MM.1S (cell line): ENCODE data around the gene LRMDA.

ENCODE experiments used
- EZH2 ChIP-seq: fragments of 300-600 bp; sonication (generic); optimal IDR thresholded peaks from 2 replicates; pipeline ENCODE3; 2017; ENCODE audit warnings: low read depth, mild to moderate bottlenecking, antibody characterized with exemption, low read length, mixed read lengths
- TF ChIP-seq, protein P1 (sequence below): fragments of 300-600 bp; sonication (generic); IDR thresholded peaks from 2 replicates; pipeline ENCODE4 v1.5.1; 2016; ENCODE audit warnings: antibody characterized with exemption, low read length, mixed read lengths

DNA sequence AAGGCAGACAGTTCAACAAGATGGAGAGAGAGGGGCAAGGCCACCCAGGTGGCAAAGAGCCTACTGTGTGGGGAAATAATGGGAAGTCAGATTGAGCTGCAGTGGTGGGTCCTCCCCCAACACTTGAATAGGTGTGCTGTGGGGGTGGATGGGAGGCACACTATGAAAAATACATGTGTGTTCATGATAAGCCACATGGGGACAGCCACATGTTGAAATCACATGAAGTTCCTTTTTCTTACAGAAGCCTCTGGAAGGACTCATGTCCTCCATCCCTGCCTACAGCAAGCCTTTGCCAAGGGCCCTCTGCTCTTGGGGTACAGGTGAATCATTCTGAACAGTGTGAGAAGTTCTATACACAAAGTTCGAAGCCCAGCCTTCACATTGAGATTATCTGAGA, 310.9 kb downstream of the LRMDA start:
- TF ChIP-seq, protein P1, sequence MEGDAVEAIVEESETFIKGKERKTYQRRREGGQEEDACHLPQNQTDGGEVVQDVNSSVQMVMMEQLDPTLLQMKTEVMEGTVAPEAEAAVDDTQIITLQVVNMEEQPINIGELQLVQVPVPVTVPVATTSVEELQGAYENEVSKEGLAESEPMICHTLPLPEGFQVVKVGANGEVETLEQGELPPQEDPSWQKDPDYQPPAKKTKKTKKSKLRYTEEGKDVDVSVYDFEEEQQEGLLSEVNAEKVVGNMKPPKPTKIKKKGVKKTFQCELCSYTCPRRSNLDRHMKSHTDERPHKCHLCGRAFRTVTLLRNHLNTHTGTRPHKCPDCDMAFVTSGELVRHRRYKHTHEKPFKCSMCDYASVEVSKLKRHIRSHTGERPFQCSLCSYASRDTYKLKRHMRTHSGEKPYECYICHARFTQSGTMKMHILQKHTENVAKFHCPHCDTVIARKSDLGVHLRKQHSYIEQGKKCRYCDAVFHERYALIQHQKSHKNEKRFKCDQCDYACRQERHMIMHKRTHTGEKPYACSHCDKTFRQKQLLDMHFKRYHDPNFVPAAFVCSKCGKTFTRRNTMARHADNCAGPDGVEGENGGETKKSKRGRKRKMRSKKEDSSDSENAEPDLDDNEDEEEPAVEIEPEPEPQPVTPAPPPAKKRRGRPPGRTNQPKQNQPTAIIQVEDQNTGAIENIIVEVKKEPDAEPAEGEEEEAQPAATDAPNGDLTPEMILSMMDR, result no peak
- TF ChIP-seq EZH2, result no peak
